SKM-1 (cell line): Measurements from ENCODE around the gene ALOX5.
A peak's percentile ranks its signal among the peaks of the same experiment; 100 is the strongest.
"Not testable (repeated sequence)": the region's sequence is repeated elsewhere in the genome, so short reads cannot be mapped to it uniquely, and the experiment has no call there.

Experiments used
- DNase-seq: peaks from one replicate; lab custom pipeline; 2025; ENCODE audit not compliant: unreplicated experiment; lab: John Stamatoyannopoulos, UW

Gene ALOX5

GRCh38 chr10:45374350-45375052, 485 bp downstream of the ALOX5 start:
- DNase-seq, result no peak

GRCh38 chr10:45375101-45375500, 1.1 kb downstream of the ALOX5 start:
- DNase-seq, result no peak

DNA sequence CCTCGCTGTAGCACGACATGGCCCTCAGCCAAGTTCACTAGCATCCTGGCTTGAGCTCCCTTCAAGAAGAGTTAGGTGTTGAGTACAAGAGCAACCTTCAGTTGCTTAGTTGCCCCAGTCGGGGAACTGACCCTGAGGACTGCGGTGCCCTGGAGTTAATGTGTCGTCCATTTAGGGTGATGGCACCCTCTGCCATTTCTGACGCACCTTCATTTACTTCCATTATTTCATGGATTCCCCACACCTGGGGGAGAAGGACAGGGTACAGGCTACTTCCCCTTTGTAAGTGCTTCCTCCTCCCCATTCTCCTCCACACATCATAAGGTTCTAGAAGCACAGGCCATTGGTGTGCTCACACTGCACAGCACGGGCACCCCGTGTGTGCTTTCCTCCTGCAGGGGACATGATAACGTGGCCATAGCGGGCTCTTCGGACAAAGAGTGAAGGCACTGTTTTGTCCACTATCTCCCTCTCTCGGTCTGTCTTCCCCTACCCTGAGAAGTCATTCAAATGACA, 1.8 kb downstream of the ALOX5 start:
- DNase-seq, result peak; percentile 42

- DNase-seq, result peak; percentile 81
Measured at GRCh38 chr10:45376371-45376801, 2.4 kb downstream of the ALOX5 start.

GRCh38 chr10:45377321-45377720, 3.3 kb downstream of the ALOX5 start:
- no peak for DNase-seq

DNA sequence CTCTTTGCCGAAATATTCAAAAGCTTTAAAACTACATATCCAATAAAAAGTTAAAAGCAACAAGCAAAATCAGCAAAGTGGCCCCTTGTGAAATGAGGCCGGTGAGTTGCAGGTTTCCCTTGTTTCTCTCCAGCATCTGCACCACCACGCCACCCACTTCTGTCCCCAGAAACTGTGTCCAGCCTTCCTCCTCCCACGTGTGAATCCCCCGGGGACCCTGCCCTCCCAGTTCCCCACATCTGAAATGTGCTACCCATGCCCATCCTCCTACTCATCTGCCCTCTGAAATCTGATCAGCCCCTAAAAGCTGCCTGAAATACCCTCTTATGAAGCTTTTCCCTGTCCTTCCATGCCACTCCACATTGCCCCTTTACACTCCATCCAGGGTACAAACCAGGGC, 3.8 kb downstream of the ALOX5 start:
- DNase-seq, result no peak

DNA sequence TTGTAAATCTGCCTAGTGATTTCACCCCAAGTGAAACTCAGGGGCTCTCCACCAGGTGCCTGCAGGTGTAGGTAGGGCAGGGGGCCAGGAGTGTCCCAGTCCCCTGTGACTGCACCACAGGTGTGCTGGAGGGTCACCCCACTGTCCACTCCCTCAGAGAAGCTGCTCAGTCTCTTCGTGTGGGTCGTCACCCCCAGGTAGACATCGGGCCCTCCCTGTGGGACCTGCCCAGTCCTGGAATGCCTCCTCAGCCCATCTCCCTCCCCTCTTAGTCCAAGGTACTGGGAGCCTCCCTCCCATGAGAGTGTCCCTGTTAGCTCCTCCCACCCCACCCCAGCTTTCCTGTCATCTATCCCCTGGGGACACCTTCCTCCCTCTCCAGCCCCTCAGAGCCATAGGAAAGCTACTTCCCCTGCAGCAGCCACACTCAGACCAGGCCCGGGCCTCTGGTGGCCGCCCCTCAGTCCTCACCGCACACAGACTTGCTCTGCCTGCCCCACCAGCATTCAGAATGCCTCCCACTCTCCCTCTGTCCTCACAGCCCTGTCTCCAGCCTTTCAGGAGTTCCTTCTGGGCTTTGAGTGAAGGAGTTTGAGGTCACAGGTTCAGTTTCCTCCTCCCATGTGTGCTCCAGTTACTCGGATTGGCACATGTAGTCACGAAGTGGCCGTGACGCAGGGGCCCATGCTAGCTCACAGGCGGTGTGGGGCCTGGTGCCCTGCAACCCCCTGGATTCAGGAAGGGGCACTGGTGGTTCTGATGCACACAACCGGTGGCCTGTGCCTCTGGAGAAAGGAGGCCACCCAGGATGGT, 5.1 kb downstream of the ALOX5 start:
- peak; percentile 39 for DNase-seq

GRCh38 chr10:45379891-45380540, 6.0 kb downstream of the ALOX5 start:
- peak; percentile 71 for DNase-seq

- no peak for DNase-seq
Measured at GRCh38 chr10:45380903-45381620, 7.0 kb downstream of the ALOX5 start.

DNA sequence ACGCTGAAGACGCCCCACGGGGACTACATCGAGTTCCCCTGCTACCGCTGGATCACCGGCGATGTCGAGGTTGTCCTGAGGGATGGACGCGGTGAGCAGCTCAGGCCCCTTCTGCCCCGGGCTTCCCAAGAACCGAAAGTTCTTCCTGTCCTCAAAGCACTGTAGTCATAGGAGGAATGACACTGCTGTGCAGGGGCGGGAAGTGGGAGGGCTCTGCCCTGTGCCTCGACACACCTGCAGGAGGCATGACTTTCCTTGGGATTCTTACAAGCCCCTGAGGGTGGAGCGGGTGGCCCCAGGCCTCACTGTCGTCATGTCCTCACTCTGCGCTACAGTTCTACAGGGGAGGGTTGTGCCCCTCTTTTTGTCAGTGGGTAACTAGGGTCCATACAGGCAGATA, 8.6 kb downstream of the ALOX5 start:
- DNase-seq, result no peak

DNA sequence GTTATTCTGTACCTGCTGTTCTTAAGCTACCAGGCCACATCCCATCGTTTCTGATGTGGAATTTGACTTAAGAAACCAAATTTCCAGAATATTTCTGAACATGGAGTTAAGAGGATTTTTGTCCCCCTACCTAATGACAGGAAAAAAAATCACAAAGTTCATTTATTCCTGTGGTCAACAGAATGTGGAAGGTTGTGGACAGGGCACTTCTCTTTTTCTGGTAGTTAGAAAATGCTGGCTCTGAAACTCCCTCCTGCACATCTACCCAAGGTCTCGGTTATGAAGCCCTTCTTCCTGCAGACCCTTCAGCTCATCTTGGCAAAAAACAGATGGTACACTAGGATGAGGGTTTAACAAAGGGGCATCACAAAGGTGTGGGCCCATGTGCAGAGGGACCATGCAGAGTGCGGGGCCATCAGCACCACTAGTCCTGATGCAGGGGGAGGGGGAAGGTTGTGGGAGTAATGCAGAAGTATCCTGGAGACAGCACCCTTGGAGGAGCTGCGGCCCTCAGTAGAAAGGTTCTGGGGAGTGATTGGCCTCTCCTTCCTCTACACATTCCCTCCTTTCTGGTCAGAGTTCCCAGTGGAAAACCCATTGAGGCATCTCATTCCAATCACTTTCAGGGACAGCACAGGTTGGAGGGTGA, 9.8 kb downstream of the ALOX5 start:
- no peak for DNase-seq

DNA sequence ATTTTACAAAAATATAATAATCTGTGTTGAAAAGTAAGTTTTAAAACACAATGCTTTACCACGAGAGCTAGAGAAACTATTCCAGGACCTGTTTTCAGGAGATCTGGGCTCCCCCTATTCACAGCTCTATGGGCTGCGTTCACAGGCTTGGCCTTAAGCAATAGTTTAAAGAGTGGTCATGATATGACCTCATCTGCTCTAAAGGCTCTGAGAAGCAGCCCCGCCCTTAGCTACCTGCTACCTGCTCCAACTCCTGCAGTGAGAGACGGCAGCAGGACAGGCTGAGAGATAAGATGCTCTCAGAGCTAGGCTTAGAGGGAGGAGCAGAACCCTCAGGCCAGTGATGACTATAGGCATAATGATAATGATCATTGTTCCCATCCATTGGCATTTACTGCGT, 12.6 kb downstream of the ALOX5 start:
- no peak for DNase-seq

GRCh38 chr10:45387096-45387893, 13.3 kb downstream of the ALOX5 start:
- DNase-seq, result no peak

DNA sequence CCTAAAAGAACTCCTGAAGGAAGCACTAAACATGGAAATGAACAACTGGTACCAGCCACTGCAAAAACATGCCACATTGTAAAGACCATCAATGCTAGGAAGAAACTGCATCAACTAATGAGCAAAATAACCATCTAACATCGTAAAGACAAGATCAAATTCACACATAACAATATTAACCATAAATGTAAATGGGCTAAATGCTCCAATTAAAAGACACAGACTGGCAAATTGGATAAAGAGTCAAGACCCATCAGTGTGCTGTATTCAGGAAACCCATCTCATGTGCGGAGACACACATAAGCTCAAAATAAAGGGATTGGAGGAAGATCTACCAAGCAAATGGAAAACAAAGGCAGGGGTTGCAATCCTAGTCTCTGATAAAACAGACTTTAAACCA, 15.7 kb downstream of the ALOX5 start:
- DNase-seq, result not testable (repeated sequence)

GRCh38 chr10:45391636-45392035, 17.6 kb downstream of the ALOX5 start:
- DNase-seq, result not testable (repeated sequence)

- DNase-seq, result no peak
Measured at GRCh38 chr10:45395554-45395953, 21.5 kb downstream of the ALOX5 start.

GRCh38 chr10:45398595-45398994, 24.6 kb downstream of the ALOX5 start:
- DNase-seq, result no peak

GRCh38 chr10:45399113-45399512, 25.1 kb downstream of the ALOX5 start:
- no peak for DNase-seq

DNA sequence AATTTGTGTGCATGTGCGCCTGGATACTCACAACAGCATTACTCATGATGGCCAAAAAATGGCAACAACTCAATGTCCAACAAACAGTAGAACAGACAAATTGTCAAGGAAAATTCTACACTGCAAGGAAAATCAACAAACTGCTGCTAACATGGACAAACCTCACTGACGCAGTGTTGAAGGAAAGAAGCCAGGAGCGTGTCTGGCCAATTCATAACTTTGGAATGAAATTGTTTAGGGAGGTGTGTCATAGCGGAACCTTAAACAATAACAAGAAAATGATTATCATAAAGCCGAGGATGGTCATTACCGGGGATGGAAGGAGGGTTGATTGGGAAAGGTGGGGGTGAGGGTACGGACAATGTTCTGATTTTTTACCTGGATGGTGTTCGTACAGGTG, 29.1 kb downstream of the ALOX5 start:
- DNase-seq, result no peak
